ENCODE results near the gene XYLT2. TPM values are rescaled to one million over a fixed set of nuclear protein-coding genes. Genes with fewer than 3 reads are reported as not detected.

The XYLT2 gene
- total and polyA plus RNA-seq, 2 of the 13 experiments (the other 11 are each of a cell fraction or from before 2014, with no cell fraction given) = 17.0 to 22.1 TPM

- TF ChIP-seq NONO (IDR thresholded peaks at IDR 0.05) (no peak), NONO (CRISPR knock-in tag; conservative IDR thresholded peaks at IDR 0.05) (no peak; the same call in 1 of the 2 replicates), KIAA2018 (CRISPR knock-in tag; IDR thresholded peaks at IDR 0.05; ENCODE audit: borderline replicate concordance) (peak; percentile 48; the same call in 1 of the 2 replicates), ZFP41 (CRISPR knock-in tag; IDR thresholded peaks at IDR 0.05; ENCODE audit: borderline replicate concordance) (no peak), DR1 (CRISPR knock-in tag; IDR thresholded peaks at IDR 0.05) (no peak; the same call in 1 of the 2 replicates), AKNA (CRISPR knock-in tag; IDR thresholded peaks at IDR 0.05; ENCODE audit: borderline replicate concordance) (0 out of 2 replicates have a peak, but pooled peaks have one; percentile 41), NFKB2 (CRISPR knock-in tag; IDR thresholded peaks at IDR 0.05; ENCODE audit: borderline replicate concordance) (peak; percentile 92), USF2 (IDR thresholded peaks at IDR 0.05; ENCODE audit: low read depth, low read length) (no peak), USF2 (CRISPR knock-in tag; IDR thresholded peaks at IDR 0.05; ENCODE audit: borderline replicate concordance) (no peak), NFYB (CRISPR knock-in tag; IDR thresholded peaks at IDR 0.05) (no peak), ZBTB1 (CRISPR knock-in tag; IDR thresholded peaks at IDR 0.05; ENCODE audit: borderline replicate concordance) (no peak)
Measured at GRCh38 chr17:50345432-50346312, at the start of gene XYLT2 (continued).

Measured in HepG2 (cell line).